OCI-LY3 (cell line): Measurements from ENCODE around the gene YPEL3.
"Not testable (repeated sequence)": the region's sequence is repeated elsewhere in the genome, so short reads cannot be mapped to it uniquely, and the experiment has no call there.

Experiments
- H2AFZ ChIP-seq: fragments of 200-600, 300-600 bp; shearing (Covaris generic); 2 replicates; pipeline ENCODE4 v1.6.0; 2014; ENCODE audit warnings: antibody characterized with exemption, low read depth, low read length
- H3K27ac ChIP-seq: fragments of 200-600, 300-600 bp; sonication (generic); 2 replicates; pipeline ENCODE4 v1.5.1; 2014; ENCODE audit warnings: mild to moderate bottlenecking, low read length, moderate library complexity, mixed read lengths
- H3K27me3 ChIP-seq: fragments of 200-600, 300-600 bp; sonication (generic); 2 replicates; pipeline ENCODE4 v1.6.1; 2014; ENCODE audit warnings: low read depth, low read length, mixed read lengths
- H3K36me3 ChIP-seq: fragments of 200-600, 300-600 bp; sonication (generic); replicated peaks from 2 replicates; pipeline ENCODE3; 2014; ENCODE audit warnings: low read depth, low read length, mixed read lengths
- H3K4me1 ChIP-seq: fragments of 300-600, 200-600 bp; sonication (generic); 2 replicates; pipeline ENCODE4 v1.6.1; 2014; ENCODE audit warnings: low read length, mixed read lengths
- H3K4me2 ChIP-seq: fragments of 200-600, 300-600 bp; sonication (generic); 2 replicates; pipeline ENCODE4 v1.6.1; 2014; ENCODE audit warnings: low read length, mixed read lengths
- H3K4me3 ChIP-seq: fragments of 300-600, 200-600 bp; sonication (generic); 2 replicates; pipeline ENCODE4 v1.5.1; 2014; ENCODE audit warnings: antibody characterized with exemption, mild to moderate bottlenecking, low read length, moderate library complexity
- H3K79me2 ChIP-seq: fragments of 300-600, 200-600 bp; shearing (Covaris generic); 2 replicates; pipeline ENCODE4 v1.6.1; 2014; ENCODE audit warnings: mild to moderate bottlenecking, low read length, mixed read lengths
- H3K9ac ChIP-seq: fragments of 300-600, 200-600 bp; shearing (Covaris generic); 2 replicates; pipeline ENCODE4 v1.6.0; 2014; ENCODE audit warnings: mild to moderate bottlenecking, low read length, moderate library complexity
- H3K9me3 ChIP-seq: fragments of 200-600, 300-600 bp; shearing (Covaris generic); 2 replicates; pipeline ENCODE4 v1.6.1; 2014; ENCODE audit warnings: low read length, mixed read lengths; ENCODE audit not compliant: insufficient read depth
- H4K20me1 ChIP-seq: fragments of 200-600, 300-600 bp; sonication (generic); 2 replicates; pipeline ENCODE4 v1.6.1; 2016; ENCODE audit warnings: low read length, mixed read lengths; ENCODE audit not compliant: insufficient read depth
- CTCF ChIP-seq: fragments of 200-600, 300-600 bp; sonication (generic); IDR thresholded peaks from 2 replicates; pipeline ENCODE4 v1.5.1; 2014; ENCODE audit warnings: antibody characterized with exemption, low read length, low read depth
- EZH2phosphoT487 ChIP-seq: fragments of 200-600 bp; shearing (Covaris generic); IDR thresholded peaks from 2 replicates; pipeline ENCODE4 v1.6.1; 2018; ENCODE audit warnings: antibody characterized with exemption, mixed run types, low read depth

The YPEL3 gene

DNA sequence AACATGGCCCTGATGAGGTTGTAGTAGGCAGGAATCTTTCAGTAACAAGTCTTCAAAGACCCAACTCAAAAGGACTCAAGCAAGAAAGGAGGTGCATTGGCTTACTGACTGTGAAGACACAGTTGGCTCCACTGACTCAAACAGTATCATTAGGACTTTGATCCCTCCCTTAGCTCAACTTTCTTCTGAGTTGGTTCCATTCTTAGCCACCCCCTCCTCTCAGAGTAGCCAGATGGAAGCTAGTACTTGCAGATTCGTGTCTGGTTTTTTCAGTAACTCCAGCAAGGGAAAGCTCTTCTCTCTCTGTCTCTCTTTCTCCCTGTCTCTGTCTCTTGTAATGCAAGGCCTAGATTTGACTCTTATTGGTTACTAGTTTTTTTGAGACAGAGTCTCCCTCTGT is 32.0 kb upstream of the YPEL3 start:
- Histone ChIP-seq H3K36me3 (no peaks in the 10 kb centered on the region), H3K9ac (no peak overlapping the region), H3K79me2 (no peaks in the 10 kb centered on the region), H3K27ac (no peak overlapping the region), H3K4me3 (no peak overlapping the region), H3K4me1 (peaks cover 9% of the 10 kb centered on the region), H3K27me3 (no peaks in the 10 kb centered on the region), H3K4me2 (no peak overlapping the region), H4K20me1 (no peaks in the 10 kb centered on the region), H2AFZ (no peak overlapping the region), H3K9me3 (no peaks in the 10 kb centered on the region)
- no peak for TF ChIP-seq CTCF
- TF ChIP-seq EZH2phosphoT487 = no peak

- H3K4me1 ChIP-seq = peaks cover 13% of the 10 kb centered on the region
- H3K4me2 ChIP-seq, H3K4me3 ChIP-seq, H3K27me3 ChIP-seq, H3K27ac ChIP-seq, H2AFZ ChIP-seq, H4K20me1 ChIP-seq, H3K9me3 ChIP-seq, H3K36me3 ChIP-seq, H3K9ac ChIP-seq, H3K79me2 ChIP-seq: not testable (repeated sequence)
Observed at GRCh38 chr16:30125690-30126089, 29.7 kb upstream of the YPEL3 start.

- no peaks in the 10 kb centered on the region for H3K79me2 ChIP-seq
- no peaks in the 10 kb centered on the region for H3K27me3 ChIP-seq
- H4K20me1 ChIP-seq = no peaks in the 10 kb centered on the region
- H3K9ac ChIP-seq = no peak overlapping the region
- no peaks in the 10 kb centered on the region for H3K36me3 ChIP-seq
- peaks cover 13% of the 10 kb centered on the region for H3K4me1 ChIP-seq
- no peak overlapping the region for H2AFZ ChIP-seq
- TF ChIP-seq CTCF = no peak
- TF ChIP-seq EZH2phosphoT487 = no peak
- H3K27ac ChIP-seq = no peak overlapping the region
- no peaks in the 10 kb centered on the region for H3K9me3 ChIP-seq
- H3K4me3 ChIP-seq = no peak overlapping the region
- H3K4me2 ChIP-seq = no peak overlapping the region
Observed at GRCh38 chr16:30124985-30125379, 29.0 kb upstream of the YPEL3 start.

- no peaks in the 10 kb centered on the region for H4K20me1 ChIP-seq
- H3K27me3 ChIP-seq = no peaks in the 10 kb centered on the region
- no peak overlapping the region for H3K27ac ChIP-seq
- H3K4me3 ChIP-seq = peak overlapping the region; percentile 95
- H3K9ac ChIP-seq = peak overlapping the region; percentile 86
- no peaks in the 10 kb centered on the region for H3K36me3 ChIP-seq
- H3K9me3 ChIP-seq = no peaks in the 10 kb centered on the region
- H3K4me2 ChIP-seq = peak overlapping the region; percentile 99
- H2AFZ ChIP-seq = peak overlapping the region; percentile 85
- TF ChIP-seq CTCF = no peak
- no peak for TF ChIP-seq EZH2phosphoT487
- H3K79me2 ChIP-seq = no peaks in the 10 kb centered on the region
- H3K4me1 ChIP-seq = peaks cover 13% of the 10 kb centered on the region
Observed at GRCh38 chr16:30122604-30123160, 26.7 kb upstream of the YPEL3 start.
